OCI-LY7 (cell line): ENCODE data around the gene IFNA21.
"Not testable (repeated sequence)": the region's sequence is repeated elsewhere in the genome, so short reads cannot be mapped to it uniquely, and the experiment has no call there.

Source experiments
- EZH2phosphoT487 ChIP-seq: fragments of 200-600 bp; sonication (generic); IDR thresholded peaks from 2 replicates; pipeline ENCODE4 v1.6.1; 2018; ENCODE audit warnings: low read depth, borderline replicate concordance, mild to moderate bottlenecking, mixed run types, antibody characterized with exemption, low read length, moderate library complexity, mixed read lengths
- TF ChIP-seq, protein P1 (sequence below): fragments of 200-600 bp; sonication (generic); conservative IDR thresholded peaks from 2 replicates; pipeline ENCODE4 v1.5.1; 2014; ENCODE audit warnings: mild to moderate bottlenecking, antibody characterized with exemption, low read length, moderate library complexity, mixed read lengths

DNA sequence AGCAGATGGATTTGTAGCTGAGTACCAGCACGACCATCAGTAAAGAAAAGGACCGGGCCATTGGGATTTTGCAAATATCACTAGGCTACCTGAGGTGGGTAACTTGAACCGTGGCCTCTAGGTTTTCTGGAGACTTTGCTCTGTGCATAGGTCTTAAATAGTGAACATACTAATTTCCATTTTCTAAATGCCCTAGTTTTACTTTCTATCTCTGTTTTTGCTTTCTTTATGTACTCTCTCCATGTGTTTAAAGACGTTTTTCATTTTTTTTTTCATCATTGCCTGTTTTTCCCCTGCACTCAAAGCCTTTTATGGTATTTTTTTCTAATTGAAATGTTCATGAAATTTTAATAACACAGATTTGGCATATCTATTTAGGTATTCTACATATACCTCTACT is 35.6 kb upstream of the IFNA21 start, which contains the start of gene IFNA7:
- TF ChIP-seq, protein P1, sequence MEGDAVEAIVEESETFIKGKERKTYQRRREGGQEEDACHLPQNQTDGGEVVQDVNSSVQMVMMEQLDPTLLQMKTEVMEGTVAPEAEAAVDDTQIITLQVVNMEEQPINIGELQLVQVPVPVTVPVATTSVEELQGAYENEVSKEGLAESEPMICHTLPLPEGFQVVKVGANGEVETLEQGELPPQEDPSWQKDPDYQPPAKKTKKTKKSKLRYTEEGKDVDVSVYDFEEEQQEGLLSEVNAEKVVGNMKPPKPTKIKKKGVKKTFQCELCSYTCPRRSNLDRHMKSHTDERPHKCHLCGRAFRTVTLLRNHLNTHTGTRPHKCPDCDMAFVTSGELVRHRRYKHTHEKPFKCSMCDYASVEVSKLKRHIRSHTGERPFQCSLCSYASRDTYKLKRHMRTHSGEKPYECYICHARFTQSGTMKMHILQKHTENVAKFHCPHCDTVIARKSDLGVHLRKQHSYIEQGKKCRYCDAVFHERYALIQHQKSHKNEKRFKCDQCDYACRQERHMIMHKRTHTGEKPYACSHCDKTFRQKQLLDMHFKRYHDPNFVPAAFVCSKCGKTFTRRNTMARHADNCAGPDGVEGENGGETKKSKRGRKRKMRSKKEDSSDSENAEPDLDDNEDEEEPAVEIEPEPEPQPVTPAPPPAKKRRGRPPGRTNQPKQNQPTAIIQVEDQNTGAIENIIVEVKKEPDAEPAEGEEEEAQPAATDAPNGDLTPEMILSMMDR: not testable (repeated sequence)
- TF ChIP-seq EZH2phosphoT487: not testable (repeated sequence)
